WTC11 (cell line): Measurements from ENCODE around the gene VAMP2. TPM values are rescaled to one million over a fixed set of nuclear protein-coding genes. Genes with fewer than 3 reads are reported as not detected.

Experiments used
- ATAC-seq: fragments of 200-7000 bp; cut with Tn5 transposase; 2 replicates; pipeline ENCODE4 v1.10.0; 2021; ENCODE audit warnings: mild to moderate bottlenecking, moderate library complexity
- CTCF ChIA-PET: fragments of 300-600 bp; sonication (Branson Sonifier 250); formaldehyde crosslinking; loops from one replicate; lab custom pipeline; 2021; ENCODE audit warnings: antibody characterized with exemption; lab: Charles Lee
- POLR2A ChIA-PET: fragments of 350-600 bp; sonication (Branson Sonifier 250); formaldehyde crosslinking; loops from one replicate; lab custom pipeline; 2021; ENCODE audit warnings: antibody characterized with exemption; lab: Charles Lee
- DNase-seq: peaks from one replicate; pipeline ENCODE4 v3.0.0; 2021; ENCODE audit warnings: low spot score
- H3K27ac Mint-ChIP-seq: 2 replicates; pipeline ENCODE4 v1.8.0; 2021; ENCODE audit warnings: mixed read lengths
- H3K27me3 Mint-ChIP-seq: 2 replicates; pipeline ENCODE4 v1.8.0; 2021; ENCODE audit warnings: low read depth, mild to moderate bottlenecking, moderate library complexity, mixed read lengths
- H3K36me3 Mint-ChIP-seq: 2 replicates; pipeline ENCODE4 v1.8.0; 2021; ENCODE audit warnings: mixed read lengths
- H3K4me1 Mint-ChIP-seq: 2 replicates; pipeline ENCODE4 v1.8.0; 2022; ENCODE audit warnings: mixed read lengths
- H3K4me3 Mint-ChIP-seq: 2 replicates; pipeline ENCODE4 v1.8.0; 2021; ENCODE audit warnings: mild to moderate bottlenecking, moderate library complexity, mixed read lengths
- H3K9me3 Mint-ChIP-seq: 2 replicates; pipeline ENCODE4 v1.8.0; 2021; ENCODE audit warnings: mixed read lengths
- ATF3 ChIP-seq: sonication (generic); formaldehyde crosslinking; conservative IDR thresholded peaks from 2 replicates; pipeline ENCODE4 v1.8.1; 2022; ENCODE audit warnings: mild to moderate bottlenecking, missing genetic modification reagents
- ATF6 ChIP-seq: sonication (generic); formaldehyde crosslinking; IDR thresholded peaks from 2 replicates; pipeline ENCODE4 v1.8.1; 2023; ENCODE audit warnings: mild to moderate bottlenecking, missing genetic modification reagents
- CREB1 ChIP-seq: sonication (generic); formaldehyde crosslinking; IDR thresholded peaks from 2 replicates; pipeline ENCODE4 v1.8.0; 2023; ENCODE audit warnings: mild to moderate bottlenecking, missing genetic modification reagents
- E2F1 ChIP-seq: sonication (generic); formaldehyde crosslinking; IDR thresholded peaks from 2 replicates; pipeline ENCODE4 v1.8.0; 2022; ENCODE audit warnings: mild to moderate bottlenecking, missing genetic modification reagents
- E2F4 ChIP-seq: sonication (generic); formaldehyde crosslinking; IDR thresholded peaks from 2 replicates; pipeline ENCODE4 v1.8.1; 2022; ENCODE audit warnings: low read depth, mild to moderate bottlenecking, moderate library complexity, missing genetic modification reagents, borderline replicate concordance
- EMX1 ChIP-seq: fragments of 250-450 bp; sonication (Bioruptor Pico); IDR thresholded peaks from 2 replicates; pipeline ENCODE4 v1.8.0; 2021; ENCODE audit warnings: mild to moderate bottlenecking
- ERG ChIP-seq: fragments of 250-450 bp; sonication (Bioruptor Pico); IDR thresholded peaks from 2 replicates; pipeline ENCODE4 v1.8.0; 2021; ENCODE audit warnings: mild to moderate bottlenecking
- FOXJ3 ChIP-seq: sonication (generic); formaldehyde crosslinking; IDR thresholded peaks from 2 replicates; pipeline ENCODE4 v1.9.0; 2021; ENCODE audit warnings: missing genetic modification reagents, mild to moderate bottlenecking, borderline replicate concordance
- FOXP4 ChIP-seq: sonication (generic); formaldehyde crosslinking; IDR thresholded peaks from 2 replicates; pipeline ENCODE4 v1.8.0; 2022; ENCODE audit warnings: mild to moderate bottlenecking, missing genetic modification reagents
- NR1H2 ChIP-seq: sonication (generic); formaldehyde crosslinking; IDR thresholded peaks from 2 replicates; pipeline ENCODE4 v1.9.0; 2021; ENCODE audit warnings: mild to moderate bottlenecking, moderate library complexity, missing genetic modification reagents
- NR3C1 ChIP-seq: sonication (generic); formaldehyde crosslinking; conservative IDR thresholded peaks from 2 replicates; pipeline ENCODE4 v1.8.1; 2023; ENCODE audit warnings: low read depth, mild to moderate bottlenecking, missing genetic modification reagents
- PREB ChIP-seq: sonication (generic); formaldehyde crosslinking; IDR thresholded peaks from 2 replicates; pipeline ENCODE4 v1.8.1; 2022; ENCODE audit warnings: mild to moderate bottlenecking, missing genetic modification reagents, moderate library complexity, borderline replicate concordance
- RELA ChIP-seq: sonication (generic); formaldehyde crosslinking; IDR thresholded peaks from 2 replicates; pipeline ENCODE4 v1.8.1; 2022; ENCODE audit warnings: missing genetic modification reagents, mild to moderate bottlenecking, borderline replicate concordance
- SMAD3 ChIP-seq: sonication (generic); formaldehyde crosslinking; IDR thresholded peaks from 2 replicates; pipeline ENCODE4 v1.8.0; 2022; ENCODE audit warnings: missing genetic modification reagents, mild to moderate bottlenecking, borderline replicate concordance
- STAT6 ChIP-seq: sonication (generic); formaldehyde crosslinking; conservative IDR thresholded peaks from 2 replicates; pipeline ENCODE4 v1.8.1; 2023; ENCODE audit warnings: mild to moderate bottlenecking, low read depth, missing genetic modification reagents, moderate library complexity
- ZNF512 ChIP-seq: sonication (generic); formaldehyde crosslinking; IDR thresholded peaks from 2 replicates; pipeline ENCODE4 v1.8.1; 2022; ENCODE audit warnings: missing genetic modification reagents, borderline replicate concordance
- ZSCAN18 ChIP-seq: fragments of 250-450 bp; sonication (Bioruptor Pico); IDR thresholded peaks from 2 replicates; pipeline ENCODE4 v2.1.2; 2022; ENCODE audit warnings: mild to moderate bottlenecking, moderate library complexity
- total RNA-seq: library from RNA; stranded (reverse); gene quantifications from 3 replicates; pipeline ENCODE4 v1.2.3, GENCODE V29; 2021

VAMP2 gene
- total RNA-seq, 1 experiment from 2014 or later, result 27.4 TPM

- no peak for TF ChIP-seq ZNF512
- no peak for TF ChIP-seq EMX1 (CRISPR knock-in tag)
- TF ChIP-seq ATF6 (CRISPR knock-in tag), result no peak
- no peak for TF ChIP-seq NR1H2
- no peak for TF ChIP-seq ZSCAN18
- no peak for TF ChIP-seq PREB (CRISPR knock-in tag)
- TF ChIP-seq ATF3, result no peak
- TF ChIP-seq RELA (CRISPR knock-in tag), result no peak
- no peak for TF ChIP-seq E2F4 (CRISPR knock-in tag)
- TF ChIP-seq NR3C1 (CRISPR knock-in tag), result no peak
- no peak for TF ChIP-seq FOXP4 (CRISPR knock-in tag)
- no peak for TF ChIP-seq SMAD3 (CRISPR knock-in tag)
- TF ChIP-seq FOXJ3 (CRISPR knock-in tag), result no peak
- TF ChIP-seq E2F1, result no peak
- no peak for TF ChIP-seq ERG (CRISPR knock-in tag)
- no peak for TF ChIP-seq CREB1 (CRISPR knock-in tag)
- TF ChIP-seq STAT6, result no peak
- no peaks in the 10 kb centered on the region for H3K27me3 Mint-ChIP-seq
- ChIA-PET POLR2A (interaction anchor here (0.7 kb wide), 1 partner anchor 100 kb away, joined by 6 read pairs; no protein-coding TSS in a partner anchor), CTCF (interaction anchor here (0.6 to 1.4 kb wide), 3 partner anchors 10 to 81 kb away, joined by 3 to 5 read pairs (median 3); no protein-coding TSS in a partner anchor)
- ATAC-seq, result no peak
- no peak for DNase-seq
- H3K36me3 Mint-ChIP-seq, result peaks cover 8% of the 10 kb centered on the region
- peak overlapping the region; percentile 57 for H3K27ac Mint-ChIP-seq
- peaks cover 42% of the 10 kb centered on the region for H3K4me1 Mint-ChIP-seq
- no peaks in the 10 kb centered on the region for H3K9me3 Mint-ChIP-seq
- H3K4me3 Mint-ChIP-seq, result peak overlapping the region; percentile 73
These were observed 2.0 kb downstream of the VAMP2 start for GRCh38 chr17:8160741-8161221.
